D341Med (cell line): ENCODE results near the gene POFUT1.
"Not testable (repeated sequence)": the region's sequence is repeated elsewhere in the genome, so short reads cannot be mapped to it uniquely, and the experiment has no call there.

Experiments
- DNase-seq: peaks from one replicate; pipeline ENCODE4 v3.0.0; 2012; ENCODE audit warnings: low spot score

The POFUT1 gene

GRCh38 chr20:32189123-32189410 lies 18.6 kb upstream of the POFUT1 start:
- DNase-seq: no peak

- no peak for DNase-seq
Measured at GRCh38 chr20:32189691-32190615, 17.7 kb upstream of the POFUT1 start.

- no peak for DNase-seq
Measured at GRCh38 chr20:32190616-32191415, 16.9 kb upstream of the POFUT1 start.

- DNase-seq: no peak
Measured at GRCh38 chr20:32191422-32191821, 16.3 kb upstream of the POFUT1 start.

GRCh38 chr20:32191873-32192272 lies 15.8 kb upstream of the POFUT1 start:
- DNase-seq: no peak

- DNase-seq: no peak
Measured at GRCh38 chr20:32192698-32193097, 15.0 kb upstream of the POFUT1 start.

GRCh38 chr20:32193336-32193735 lies 14.3 kb upstream of the POFUT1 start:
- DNase-seq: not testable (repeated sequence)

GRCh38 chr20:32193996-32194395 lies 13.7 kb upstream of the POFUT1 start:
- DNase-seq: no peak

- DNase-seq: no peak
Measured at GRCh38 chr20:32195581-32195980, 12.1 kb upstream of the POFUT1 start.

GRCh38 chr20:32196613-32197012 lies 11.1 kb upstream of the POFUT1 start:
- DNase-seq: not testable (repeated sequence)

GRCh38 chr20:32197136-32197535 lies 10.5 kb upstream of the POFUT1 start:
- DNase-seq: not testable (repeated sequence)

GRCh38 chr20:32199006-32199405 lies 8.7 kb upstream of the POFUT1 start:
- DNase-seq: no peak

- no peak for DNase-seq
Measured at GRCh38 chr20:32201296-32201976, 6.2 kb upstream of the POFUT1 start.

GRCh38 chr20:32201977-32202363 lies 5.7 kb upstream of the POFUT1 start:
- DNase-seq: no peak

GRCh38 chr20:32203356-32204204 lies 4.1 kb upstream of the POFUT1 start:
- DNase-seq: no peak

GRCh38 chr20:32204205-32205109 lies 3.2 kb upstream of the POFUT1 start:
- no peak for DNase-seq

GRCh38 chr20:32205110-32205842 lies 2.4 kb upstream of the POFUT1 start:
- DNase-seq: no peak

- peak; percentile 52 for DNase-seq
Measured at GRCh38 chr20:32205843-32206759, 1.6 kb upstream of the POFUT1 start.
